ENCODE results near the gene C20orf96. TPM values are rescaled to one million over a fixed set of nuclear protein-coding genes. Genes with fewer than 3 reads are reported as not detected.
"Not testable (repeated sequence)": the region's sequence is repeated elsewhere in the genome, so short reads cannot be mapped to it uniquely, and the experiment has no call there.

C20orf96 gene
- 1 to 10 TPM; 2.6 to 9.2 (median 6.1) TPM for total RNA-seq

- intact Hi-C loops (cut with DNase I; ENCODE audit: low total_unique reads), result no loop called here
- TF ChIP-seq CTCF (IDR thresholded peaks at IDR 0.05), result peak in 2 of 3 donors; percentile 41 to 51
- peak in 2 of 3 donors; percentile 10 to 28 for TF ChIP-seq POLR2AphosphoS5 (IDR thresholded peaks at IDR 0.05)
- no peak for TF ChIP-seq POLR2A (IDR thresholded peaks at IDR 0.05)
Measured at GRCh38 chr20:290084-290831, at the start of gene C20orf96. C20orf96 (minus strand) TSS chr20:290750; CDS start chr20:290610, 140 bp downstream.

GRCh38 chr20:336040-336439 is 45.5 kb upstream of the C20orf96 start:
- H3K4me3 ChIP-seq; DNase-seq (ENCODE audit: low spot score in 2 of 2); H3K27ac ChIP-seq; H3K27me3 ChIP-seq; intact Hi-C loops (cut with DNase I; ENCODE audit: low total_unique reads); H3K4me1 ChIP-seq; H3K9me3 ChIP-seq; H3K36me3 ChIP-seq: not testable (repeated sequence)

More at GRCh38 chr20:290084-290831, at the start of gene C20orf96:
- peak within 1 kb of the TSS; percentile 87 for H3K27ac ChIP-seq
- H3K9me3 ChIP-seq, result no peaks in the 10 kb centered on the region
- H3K27me3 ChIP-seq, result no peaks in the 10 kb centered on the region
- H3K4me1 ChIP-seq, result no peaks in the 10 kb centered on the region
- no peaks in the 10 kb centered on the region for H3K36me3 ChIP-seq
- peak; percentile 81 to 92 for DNase-seq (ENCODE audit: low spot score in 2 of 2)
- H3K4me3 ChIP-seq, result peak within 1 kb of the TSS; percentile 59 to 70 (median 67)

GRCh38 chr20:334578-334977 is 44.0 kb upstream of the C20orf96 start:
- no peaks in the 10 kb centered on the region for H3K9me3 ChIP-seq
- peaks cover 0 to 3% of the 10 kb centered on the region in 2 donors for H3K4me1 ChIP-seq
- H3K36me3 ChIP-seq, result no peaks in the 10 kb centered on the region
- no peak for TF ChIP-seq POLR2AphosphoS5 (IDR thresholded peaks at IDR 0.05)
- no peak for TF ChIP-seq POLR2A (IDR thresholded peaks at IDR 0.05)
- no peak for TF ChIP-seq CTCF (IDR thresholded peaks at IDR 0.05)
- H3K27ac ChIP-seq, result no peak overlapping the region
- DNase-seq (ENCODE audit: low spot score in 2 of 2), result no peak
- H3K4me3 ChIP-seq, result no peak overlapping the region
- intact Hi-C loops (cut with DNase I; ENCODE audit: low total_unique reads), result no loop called here
- no peaks in the 10 kb centered on the region for H3K27me3 ChIP-seq

GRCh38 chr20:330233-331149 is 39.9 kb upstream of the C20orf96 start:
- peaks cover 4 to 6% of the 10 kb centered on the region in 2 donors for H3K4me1 ChIP-seq
- no peak for DNase-seq (ENCODE audit: low spot score in 2 of 2)
- TF ChIP-seq CTCF (IDR thresholded peaks at IDR 0.05) (peak; percentile 43 to 83 (median 72)), POLR2AphosphoS5 (IDR thresholded peaks at IDR 0.05) (no peak)
- intact Hi-C loops (cut with DNase I; ENCODE audit: low total_unique reads), result no loop called here
- no peak overlapping the region for H3K4me3 ChIP-seq
- H3K36me3 ChIP-seq, result no peaks in the 10 kb centered on the region
- H3K27me3 ChIP-seq, result no peaks in the 10 kb centered on the region
- no peaks in the 10 kb centered on the region for H3K9me3 ChIP-seq
- no peak overlapping the region for H3K27ac ChIP-seq

- no peak for DNase-seq (ENCODE audit: low spot score in 2 of 2)
- intact Hi-C loops (cut with DNase I; ENCODE audit: low total_unique reads), result no loop called here
- Histone ChIP-seq H3K27ac (peak overlapping the region in 1 of 2 donors; percentile 88), H3K4me3 (no peak overlapping the region), H3K9me3 (no peaks in the 10 kb centered on the region), H3K27me3 (no peaks in the 10 kb centered on the region), H3K4me1 (peaks cover 4 to 6% of the 10 kb centered on the region in 2 donors), H3K36me3 (no peaks in the 10 kb centered on the region)
- TF ChIP-seq POLR2AphosphoS5 (IDR thresholded peaks at IDR 0.05) (no peak), CTCF (IDR thresholded peaks at IDR 0.05) (no peak), POLR2A (IDR thresholded peaks at IDR 0.05) (no peak)
Measured at GRCh38 chr20:329851-330232, 39.3 kb upstream of the C20orf96 start.

Measured in breast epithelium (tissue), 4 donors.